ENCODE data around the gene ATP6V1D.
"Not testable (repeated sequence)": the region's sequence is repeated elsewhere in the genome, so short reads cannot be mapped to it uniquely, and the experiment has no call there.

The ATP6V1D gene

DNA sequence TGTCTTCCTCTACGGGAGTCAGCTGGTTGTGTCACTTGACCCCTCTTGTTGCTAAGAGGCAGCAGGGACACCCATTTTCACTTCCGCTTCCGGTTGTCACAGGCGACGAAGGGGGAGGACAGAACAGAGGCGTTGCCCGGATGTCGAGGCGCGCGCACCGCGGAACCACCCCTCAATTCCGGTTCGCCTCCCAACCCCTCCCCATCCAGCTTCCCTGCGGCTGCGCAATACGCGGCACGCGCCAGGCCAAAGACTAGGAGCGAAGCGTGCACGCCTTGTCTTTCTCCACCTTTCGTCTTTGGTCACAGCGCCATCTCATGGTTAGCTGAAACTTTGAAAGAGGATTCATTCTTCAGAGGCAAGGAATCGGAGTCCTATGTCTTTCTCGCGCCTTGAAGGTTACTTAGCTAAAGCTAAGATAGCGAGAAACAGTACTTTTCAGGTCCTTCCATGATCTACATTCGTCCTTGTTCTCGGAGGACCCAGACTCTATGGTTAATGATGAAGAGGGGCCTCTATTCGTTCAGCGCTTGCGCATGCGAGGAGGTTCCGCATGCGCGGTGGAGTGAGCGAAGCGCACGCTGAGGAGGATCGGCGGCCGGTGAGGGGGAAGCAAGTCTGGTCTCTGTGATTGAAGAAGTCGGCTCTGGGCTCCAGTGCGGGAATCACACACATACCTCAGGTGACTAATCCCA is at the start of gene ATP6V1D, which contains the start of gene EIF2S1:
ATP6V1D (minus strand) TSS at position 30 of the 695 bp plus-strand sequence. CDS start 106 bp downstream, outside the sequence.
EIF2S1 (plus strand) TSS at position 554 of the 695 bp plus-strand sequence. CDS start 4,440 bp downstream, outside the sequence.
- peak; percentile 99 for DNase-seq (ENCODE audit: low read depth)

- not testable (repeated sequence) for DNase-seq (ENCODE audit: low read depth)
Observed at GRCh38 chr14:67408122-67408801, 48.7 kb upstream of the ATP6V1D start.

- DNase-seq (ENCODE audit: low read depth), result no peak
Observed at GRCh38 chr14:67405771-67406170, 46.2 kb upstream of the ATP6V1D start.

DNA sequence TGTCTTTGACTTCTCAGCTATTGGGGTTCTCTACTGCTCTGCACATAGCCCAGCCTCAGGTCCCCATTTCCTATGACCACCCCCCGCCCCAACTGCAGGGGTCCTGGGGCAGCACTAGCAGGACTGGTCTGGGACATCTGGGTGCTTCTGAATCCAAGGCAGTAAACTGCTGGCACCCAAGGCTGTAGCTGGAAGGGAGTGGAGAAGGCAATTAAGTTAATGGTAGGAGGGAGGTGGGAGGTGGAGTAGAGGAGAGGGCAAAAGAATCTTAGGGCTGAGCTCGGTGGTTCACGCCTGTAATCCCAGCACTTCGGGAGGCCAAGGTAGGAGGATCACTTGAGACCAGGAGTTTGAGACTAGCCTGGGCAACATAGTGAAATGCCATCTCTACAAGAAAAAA is 40.8 kb upstream of the ATP6V1D start:
- no peak for DNase-seq (ENCODE audit: low read depth)

DNA sequence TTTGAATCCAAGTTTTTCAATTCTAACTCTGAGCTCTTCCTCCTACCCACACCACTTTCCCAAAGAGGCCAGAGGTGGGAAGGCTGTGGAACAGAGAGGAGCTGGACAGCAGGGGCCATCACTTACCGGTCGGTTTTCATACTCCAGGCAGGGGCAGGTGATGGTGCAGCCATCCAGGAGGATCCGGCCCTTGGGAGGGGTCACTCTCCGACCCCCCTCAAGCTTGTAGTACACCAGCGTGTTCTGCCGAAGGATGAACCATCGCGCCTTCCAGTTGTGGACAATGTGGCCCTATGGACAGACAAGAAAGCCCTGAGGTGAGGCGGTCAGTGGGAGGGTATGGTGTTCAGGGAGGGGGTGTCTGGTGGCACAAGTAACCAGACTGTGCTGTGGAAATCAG is 37.9 kb upstream of the ATP6V1D start:
- no peak for DNase-seq (ENCODE audit: low read depth)

- DNase-seq (ENCODE audit: low read depth), result peak; percentile 82
Observed at GRCh38 chr14:67396381-67396970, 36.9 kb upstream of the ATP6V1D start.

DNA sequence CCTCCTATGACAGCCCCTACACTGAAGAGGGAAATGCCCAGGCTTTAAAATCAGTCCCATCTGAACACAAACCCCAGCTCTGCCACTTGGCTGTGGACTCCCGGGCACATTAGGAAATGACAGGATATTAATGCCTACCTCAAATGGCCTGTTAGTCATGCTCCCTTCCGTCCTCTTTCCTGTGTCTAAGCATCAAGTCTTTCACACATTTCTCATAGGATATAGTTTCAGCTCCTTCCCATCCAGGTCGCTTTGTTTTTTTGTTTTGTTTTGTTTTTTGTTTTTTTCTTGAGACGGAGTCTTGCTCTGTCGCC is 36.2 kb upstream of the ATP6V1D start:
- peak; percentile 21 for DNase-seq (ENCODE audit: low read depth)

DNA sequence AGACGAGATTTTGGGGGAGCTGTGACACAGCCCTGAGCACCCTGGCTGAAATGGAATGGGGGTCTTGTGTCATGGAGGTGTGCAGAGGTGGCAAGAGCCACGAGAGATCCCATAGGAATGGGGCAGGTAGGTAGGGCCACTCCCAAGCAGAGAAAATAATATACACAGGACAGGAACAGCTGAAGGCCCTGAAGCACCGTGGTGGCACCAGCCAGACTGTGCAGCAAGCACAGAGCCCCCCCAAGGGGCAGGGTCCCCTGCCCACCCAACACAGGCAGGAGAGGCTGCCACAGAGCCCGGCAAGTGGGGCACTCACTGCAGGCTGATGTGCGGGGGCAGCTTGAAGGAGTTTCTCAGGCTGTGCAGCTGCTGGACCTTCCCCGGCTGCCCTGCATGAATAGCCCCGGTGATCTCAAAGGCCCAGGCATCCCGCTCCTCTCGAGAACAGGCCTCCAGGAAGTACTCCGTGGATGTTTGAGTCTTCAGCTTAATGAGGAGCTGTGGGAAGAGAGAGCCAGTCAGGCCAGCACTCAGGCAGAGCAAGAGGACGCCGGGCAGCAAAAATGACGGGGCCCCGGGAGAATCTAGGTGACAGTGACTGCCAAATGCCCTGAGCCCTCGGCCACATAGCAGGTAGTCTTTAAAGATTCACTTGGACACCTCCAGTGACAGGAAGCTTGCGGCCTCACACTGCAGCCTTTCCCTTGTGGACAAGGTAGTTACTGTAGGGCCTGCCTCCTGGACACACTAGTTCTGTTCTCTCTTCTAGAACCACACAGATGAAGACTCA is 35.7 kb upstream of the ATP6V1D start:
- no peak for DNase-seq (ENCODE audit: low read depth)

DNA sequence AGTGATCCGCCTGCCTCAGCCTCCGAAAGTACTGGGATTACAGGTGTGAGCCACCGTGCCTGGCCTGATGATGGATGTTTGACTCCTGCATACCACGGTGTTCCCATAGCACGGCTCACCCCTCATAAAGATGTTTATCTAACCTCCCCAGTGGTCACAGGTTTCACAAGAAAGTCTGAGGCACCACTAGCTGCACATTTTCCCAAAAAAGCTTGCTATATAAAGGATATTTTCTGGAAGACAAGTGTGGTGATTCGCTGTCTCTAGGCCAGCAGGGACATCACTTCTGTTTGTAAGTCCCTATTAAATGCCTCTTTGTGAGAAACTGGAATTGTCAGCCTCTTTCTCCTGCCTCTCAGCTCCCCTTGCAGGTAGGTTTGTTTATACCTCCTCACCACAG is 34.1 kb upstream of the ATP6V1D start:
- DNase-seq (ENCODE audit: low read depth), result peak; percentile 41

DNA sequence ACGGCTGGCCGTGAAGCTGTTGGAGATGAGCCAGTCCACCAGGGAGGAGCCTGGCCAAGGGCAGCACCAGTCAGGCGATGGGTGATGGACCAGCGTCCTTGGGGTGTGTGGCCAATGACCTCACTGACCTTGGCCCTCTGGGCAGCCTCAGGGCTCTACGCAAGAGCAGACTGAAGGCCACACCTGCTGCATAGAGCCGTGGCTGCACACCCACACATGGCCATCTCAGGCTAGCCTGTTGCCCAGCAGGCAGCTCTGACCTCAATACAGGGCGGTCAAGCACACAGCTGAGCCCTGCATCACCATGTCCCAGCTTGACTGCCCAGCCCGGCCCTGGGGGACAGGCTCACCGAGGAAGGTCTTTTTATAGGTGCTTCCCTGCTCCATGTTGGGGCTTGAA is 33.2 kb upstream of the ATP6V1D start:
- no peak for DNase-seq (ENCODE audit: low read depth)

- no peak for DNase-seq (ENCODE audit: low read depth)
Observed at GRCh38 chr14:67392123-67392522, 32.5 kb upstream of the ATP6V1D start.

DNA sequence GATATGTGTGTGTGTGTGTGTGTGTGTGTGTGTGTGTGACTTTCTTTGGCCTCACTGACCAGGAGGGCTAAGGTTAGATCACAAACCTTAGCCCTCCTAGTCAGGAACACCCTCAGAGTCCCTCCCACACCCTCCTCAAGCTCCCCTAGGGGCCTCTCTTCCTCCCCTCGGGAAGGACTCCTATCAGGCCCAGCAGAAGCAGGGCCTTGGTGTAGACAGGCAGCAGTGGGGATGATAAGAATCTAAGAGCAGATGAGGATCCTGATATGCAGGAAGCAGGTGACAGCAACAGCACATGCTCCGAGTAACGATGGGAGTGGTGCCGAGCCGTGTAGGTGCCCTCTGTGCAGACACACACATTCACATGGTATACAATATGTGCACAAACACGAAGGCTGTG is 31.7 kb upstream of the ATP6V1D start:
- DNase-seq (ENCODE audit: low read depth), result no peak

GRCh38 chr14:67389811-67390534 is 30.4 kb upstream of the ATP6V1D start:
- DNase-seq (ENCODE audit: low read depth), result no peak

DNA sequence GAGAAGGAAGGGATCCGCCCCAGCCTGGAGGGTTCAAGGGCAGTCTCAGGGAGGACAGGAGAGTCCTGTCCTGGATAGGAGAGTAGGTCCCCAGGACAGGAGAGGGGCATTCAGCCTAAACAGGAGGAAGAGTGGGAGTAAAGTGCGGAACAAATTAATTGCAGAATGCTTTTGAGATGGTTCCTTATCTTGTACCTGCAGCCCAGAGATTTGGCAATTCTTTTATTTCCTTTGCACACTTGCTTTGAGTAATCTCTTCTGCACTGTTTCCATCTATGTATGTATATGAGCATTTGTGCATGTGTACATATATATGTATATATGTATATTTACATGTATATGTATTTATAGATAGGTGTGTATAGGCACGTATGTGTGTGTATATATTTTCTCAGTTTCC is 29.7 kb upstream of the ATP6V1D start:
- DNase-seq (ENCODE audit: low read depth), result no peak

DNA sequence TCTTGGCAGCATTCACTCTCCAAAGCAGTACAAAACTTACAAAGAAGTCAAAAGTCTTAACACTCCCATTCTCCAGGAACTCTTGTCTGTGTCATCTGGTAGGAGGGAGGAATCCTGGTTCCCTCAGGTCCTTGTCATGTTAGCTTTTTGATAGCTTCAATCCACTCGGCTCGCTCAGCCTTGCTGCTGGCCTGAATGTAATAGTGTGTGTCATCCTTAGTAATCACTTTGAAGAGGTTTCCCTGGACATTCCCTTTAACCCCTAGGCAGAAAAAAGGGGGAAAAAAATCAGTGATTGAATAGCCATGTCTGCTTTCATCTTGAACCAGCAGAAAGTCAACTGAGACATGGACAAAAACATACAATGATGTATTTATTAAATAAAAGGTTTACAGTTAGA is 27.6 kb upstream of the ATP6V1D start:
- DNase-seq (ENCODE audit: low read depth), result no peak

DNA sequence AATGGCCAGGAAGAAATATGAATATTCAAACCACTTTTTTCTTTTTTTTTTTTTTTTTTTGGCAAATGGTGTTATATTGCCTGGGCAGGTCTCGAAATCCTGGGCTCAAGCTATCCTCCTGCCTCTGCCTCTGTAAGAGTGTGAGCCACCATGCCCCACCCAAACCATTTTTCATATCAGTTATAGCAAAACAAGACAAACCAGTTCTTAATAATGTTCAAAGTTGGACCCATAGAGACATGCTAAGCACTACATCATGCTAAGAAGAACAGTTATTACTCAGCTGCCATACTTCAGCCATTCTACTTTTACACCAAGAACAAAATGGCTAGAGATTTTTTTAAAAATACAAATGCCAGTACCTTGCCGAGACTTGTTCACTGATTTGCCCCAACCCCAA is 26.0 kb upstream of the ATP6V1D start:
- no peak for DNase-seq (ENCODE audit: low read depth)

GRCh38 chr14:67385120-67385519 is 25.5 kb upstream of the ATP6V1D start:
- DNase-seq (ENCODE audit: low read depth), result no peak

GRCh38 chr14:67377916-67378315 is 18.3 kb upstream of the ATP6V1D start:
- peak; percentile 15 for DNase-seq (ENCODE audit: low read depth)

GRCh38 chr14:67373347-67373746 is 13.7 kb upstream of the ATP6V1D start:
- peak; percentile 45 for DNase-seq (ENCODE audit: low read depth)

- DNase-seq (ENCODE audit: low read depth), result no peak
Observed at GRCh38 chr14:67372833-67373232, 13.2 kb upstream of the ATP6V1D start.

GRCh38 chr14:67371247-67372148 is 11.9 kb upstream of the ATP6V1D start:
- DNase-seq (ENCODE audit: low read depth), result peak; percentile 72

All from amniotic epithelial cell (primary cell).